Stimulated activated CD4-positive, alpha-beta T cell treated with anti-CD3 and anti-CD28 coated beads, TNF-alpha, amount 100 ng/mL, for 4 hours (primary cell): ENCODE data around the gene KCNA3.
"Not testable (repeated sequence)": the region's sequence is repeated elsewhere in the genome, so short reads cannot be mapped to it uniquely, and the experiment has no call there.

ENCODE experiments used
- DNase-seq, 3 experiments: peaks; one replicate each; pipeline ENCODE4 v3.0.0-alpha.2; 2020; ENCODE audit warnings: low read depth in 3 of 3

KCNA3 gene

DNA sequence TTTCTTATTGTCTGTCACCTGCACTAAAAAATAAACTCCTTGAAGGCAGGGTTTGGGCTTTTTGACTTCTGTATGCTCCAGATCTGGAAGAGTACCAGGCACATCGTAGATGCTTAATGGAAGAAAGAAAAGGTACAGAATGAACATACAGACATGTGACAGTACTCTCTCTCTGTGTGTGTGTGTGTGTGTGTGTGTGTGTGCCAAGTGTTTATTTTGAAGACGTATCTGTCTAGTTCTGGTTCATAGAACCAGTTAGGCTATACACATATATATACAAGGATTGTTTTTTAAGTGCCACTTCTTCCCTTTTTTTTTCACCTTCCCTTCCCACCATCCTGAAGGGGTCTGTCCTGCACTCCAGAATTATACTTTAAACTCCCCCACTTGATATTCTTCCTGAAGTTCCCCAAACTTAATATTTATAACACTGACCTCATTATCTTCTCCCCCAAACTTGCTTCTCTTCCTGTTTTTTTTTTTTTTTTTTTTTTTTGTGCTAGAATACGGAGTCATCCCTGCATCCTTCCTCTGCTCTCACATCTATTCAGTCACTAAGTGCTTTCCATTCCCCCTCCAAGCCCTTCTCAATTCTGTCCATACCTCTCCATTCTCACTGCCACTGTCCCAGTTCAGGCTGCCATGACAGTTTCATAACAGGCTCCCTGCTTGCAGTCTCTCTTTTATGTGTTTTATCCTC is 5.4 kb upstream of the KCNA3 start:
- no peak for DNase-seq

DNA sequence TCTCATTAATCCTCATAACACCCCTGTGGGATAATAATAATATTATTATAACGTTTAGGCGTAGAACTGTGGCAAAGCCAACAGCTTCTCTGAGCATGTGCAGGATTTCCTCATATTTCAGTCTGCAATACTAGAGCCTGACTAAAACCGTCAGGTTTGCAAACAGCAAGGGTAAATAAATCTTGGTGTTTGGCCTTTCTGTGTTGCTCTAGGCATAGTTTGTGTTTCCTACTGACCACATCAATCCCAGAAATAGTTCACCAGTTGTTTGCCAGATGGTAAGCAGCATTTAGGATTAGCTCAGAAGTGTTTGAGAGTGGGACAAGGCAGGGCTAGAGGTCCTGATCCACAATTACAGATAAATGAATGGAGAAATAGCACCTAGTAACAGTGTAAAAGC is 2.8 kb upstream of the KCNA3 start:
- DNase-seq, result no peak

DNA sequence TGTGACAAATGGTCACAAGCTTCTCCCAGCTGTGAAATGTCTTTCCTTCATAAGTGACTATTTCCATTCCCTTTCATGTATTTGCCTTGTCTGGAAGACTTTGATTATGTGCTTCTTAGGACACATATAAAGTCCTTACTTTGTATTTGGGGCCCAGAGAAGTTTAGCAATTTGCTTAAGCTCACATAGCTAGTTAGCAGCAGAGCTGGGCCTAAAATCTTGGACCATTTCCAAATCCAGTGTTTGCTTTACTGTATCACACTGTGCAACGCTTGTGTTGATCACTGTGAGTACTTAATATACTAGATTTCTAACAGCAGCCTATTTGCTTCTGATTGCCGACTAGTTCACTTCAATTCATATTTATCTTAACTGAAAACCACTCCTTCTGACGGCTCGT is 2.2 kb upstream of the KCNA3 start:
- DNase-seq, result no peak

DNA sequence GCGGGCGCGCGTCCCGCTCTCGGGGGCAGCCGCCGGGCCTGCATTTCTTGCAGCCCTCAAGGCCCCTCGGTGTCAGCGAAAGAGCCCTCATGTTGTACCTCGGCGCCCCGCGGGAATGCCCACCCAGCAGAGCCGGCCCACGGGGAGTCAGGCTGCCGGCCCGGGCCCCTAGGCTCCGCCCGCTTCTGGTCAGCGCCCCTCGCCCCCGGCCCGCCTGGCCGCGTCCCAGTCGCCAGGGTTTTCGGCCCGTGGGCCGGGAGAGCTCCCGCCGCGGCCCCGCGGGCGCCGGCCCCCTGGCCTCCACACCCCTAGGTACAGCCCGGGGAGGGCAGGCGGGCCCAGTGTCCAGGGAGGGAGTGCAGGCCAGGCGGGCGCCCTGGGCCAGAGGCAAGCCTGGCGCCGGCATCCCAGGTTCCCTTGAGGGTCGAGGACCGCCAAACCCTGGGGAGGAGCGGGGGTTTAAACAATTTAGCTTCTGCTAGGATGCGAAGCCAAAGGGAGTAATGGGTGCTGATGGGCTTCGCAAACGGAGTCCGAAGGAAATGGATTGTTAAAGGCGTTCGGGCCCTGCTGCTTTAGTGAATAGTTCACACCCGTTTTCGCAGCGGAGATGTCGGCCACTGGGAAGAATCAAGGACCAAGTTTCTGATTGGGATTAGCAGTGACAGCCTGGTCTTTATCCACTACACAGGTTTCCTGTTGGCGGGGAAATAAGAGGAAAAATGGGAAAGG is 486 bp upstream of the KCNA3 start:
- no peak for DNase-seq

DNA sequence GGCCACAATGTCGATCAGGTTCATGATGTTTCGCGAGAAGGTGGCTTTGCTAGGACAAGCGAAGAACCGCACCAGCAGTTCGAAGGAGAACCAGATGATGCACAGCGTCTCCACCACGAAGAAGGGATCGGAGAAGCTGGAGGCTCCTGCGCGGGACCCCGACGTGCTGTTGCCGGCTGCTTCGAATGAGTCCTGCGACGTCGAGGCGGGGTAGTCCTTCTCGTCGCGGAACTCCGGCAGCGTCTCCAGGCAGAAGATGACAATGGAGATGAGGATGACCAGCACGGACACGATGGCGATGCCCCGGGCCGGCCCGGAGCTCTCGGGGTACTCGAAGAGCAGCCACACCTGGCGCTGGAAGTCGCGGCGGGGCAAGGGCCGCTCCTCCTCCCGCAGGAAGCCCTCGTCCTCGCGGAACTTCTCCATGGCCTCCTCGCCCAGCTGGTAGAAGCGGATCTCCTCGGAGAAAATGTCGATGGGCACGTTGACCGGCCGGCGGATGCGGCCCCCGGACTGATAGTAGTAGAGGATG is 869 bp downstream of the KCNA3 start:
- DNase-seq, result peak in 1 of 3 experiments; percentile 10

DNA sequence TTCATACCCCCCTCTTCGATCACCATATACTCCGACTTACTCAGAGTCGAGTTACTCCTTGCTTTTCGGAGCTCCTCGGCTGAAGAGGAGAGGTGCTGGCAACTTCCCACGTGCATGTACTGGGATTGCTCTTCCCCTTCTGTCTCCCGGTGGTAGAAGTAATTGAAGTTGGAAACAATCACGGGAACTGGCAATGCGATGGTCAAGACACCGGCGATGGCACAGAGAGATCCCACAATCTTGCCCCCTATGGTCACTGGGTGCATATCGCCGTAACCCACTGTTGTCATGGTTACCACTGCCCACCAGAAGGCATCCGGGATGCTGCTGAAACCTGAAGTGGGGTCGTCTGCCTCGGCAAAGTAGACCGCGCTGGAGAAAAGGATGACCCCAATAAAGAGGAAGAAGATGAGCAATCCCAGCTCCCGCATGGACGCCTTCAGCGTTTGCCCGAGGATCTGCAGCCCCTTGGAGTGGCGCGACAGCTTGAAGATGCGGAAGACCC is 1.5 kb downstream of the KCNA3 start:
- no peak for DNase-seq

DNA sequence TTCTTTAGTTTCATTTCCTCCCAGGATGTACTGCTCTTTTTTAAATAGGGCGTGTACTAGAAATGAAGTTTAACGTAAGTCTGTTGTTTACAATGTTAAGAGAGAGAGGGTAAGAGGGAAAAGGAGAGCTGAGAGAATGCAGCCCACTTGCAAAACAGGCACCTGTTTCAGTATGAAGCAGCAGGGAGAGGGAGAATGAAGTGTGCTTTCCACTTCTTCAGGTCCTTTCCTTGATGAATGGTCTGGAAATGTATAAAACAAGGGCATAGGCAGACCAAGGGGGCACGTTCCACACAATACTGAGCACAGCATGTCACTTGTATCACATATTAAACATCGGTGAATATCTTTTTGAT is 2.0 kb downstream of the KCNA3 start:
- DNase-seq, result peak in 1 of 3 experiments; percentile 7

DNA sequence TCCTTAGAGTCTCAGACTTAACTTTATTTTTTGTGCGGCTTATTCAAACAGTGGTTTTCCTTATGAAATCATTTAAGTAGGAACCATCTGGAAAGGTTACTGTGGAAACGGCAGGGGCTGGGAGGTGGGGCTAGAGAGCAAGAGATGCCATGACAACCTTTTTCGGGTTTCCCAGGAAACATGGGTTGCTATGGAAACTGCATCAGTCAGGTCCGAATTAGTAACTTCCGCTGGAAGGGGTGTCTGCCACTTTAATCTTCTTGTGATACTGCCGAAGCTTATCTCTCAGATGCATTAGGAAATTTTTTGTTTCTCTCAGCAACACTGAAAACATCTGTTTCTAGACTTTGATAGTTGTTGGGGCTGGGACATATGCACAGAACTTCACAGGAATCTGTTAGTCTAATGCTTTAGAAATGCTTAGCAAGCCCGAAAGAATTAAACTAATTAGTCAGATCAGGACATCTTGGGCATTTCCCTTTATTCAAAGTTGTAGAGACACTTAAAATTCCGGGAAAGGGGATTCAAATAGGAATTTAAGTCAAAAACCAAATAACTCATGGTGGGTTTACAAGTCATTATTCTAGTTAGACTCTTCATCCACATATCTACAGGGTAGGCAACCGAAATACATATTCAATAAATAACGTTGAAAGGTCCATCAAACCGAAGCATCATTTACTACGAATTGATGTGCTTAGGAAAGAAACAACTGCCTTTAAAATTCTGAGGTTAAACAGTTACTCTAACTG is 2.6 kb downstream of the KCNA3 start:
- DNase-seq, result peak in 2 of 3 experiments; percentile 46 to 64

DNA sequence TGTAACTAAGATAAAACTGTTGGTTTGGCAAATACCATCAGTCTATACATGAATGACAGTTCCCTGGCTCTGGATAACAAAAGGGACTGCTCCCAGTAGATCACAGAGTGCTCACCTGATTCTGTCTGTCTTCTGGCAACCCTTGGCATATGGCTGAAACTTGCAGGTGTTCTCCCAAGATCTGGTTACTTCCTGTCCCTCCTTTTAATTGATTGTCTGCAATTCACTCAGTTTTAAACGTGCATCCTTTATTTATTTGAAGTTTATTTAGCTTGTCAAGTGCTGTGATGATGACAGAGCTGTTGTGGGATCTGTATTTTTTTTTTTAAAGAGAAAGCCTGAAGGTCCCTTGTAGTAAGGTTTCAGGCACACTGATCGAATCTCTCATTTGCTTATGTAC is 3.4 kb downstream of the KCNA3 start:
- DNase-seq, result no peak

DNA sequence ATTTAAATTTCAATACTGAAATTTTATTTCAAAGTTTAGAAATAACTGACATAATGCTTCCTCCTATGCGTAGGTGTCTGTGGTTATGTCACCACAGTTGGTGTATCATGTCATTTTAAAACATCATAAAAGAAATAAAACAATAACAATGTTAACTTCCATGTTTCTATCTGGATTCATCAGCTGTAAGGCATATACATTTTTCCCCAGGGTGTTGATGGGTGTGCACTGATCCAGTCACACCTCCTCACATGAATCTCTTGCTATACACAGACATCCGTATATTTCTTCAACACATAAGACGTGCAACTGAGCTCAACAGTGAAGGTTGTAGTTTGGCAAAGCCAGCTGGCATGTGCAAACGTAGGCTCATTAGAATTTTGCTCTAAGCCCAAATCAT is 6.2 kb downstream of the KCNA3 start:
- no peak for DNase-seq

DNA sequence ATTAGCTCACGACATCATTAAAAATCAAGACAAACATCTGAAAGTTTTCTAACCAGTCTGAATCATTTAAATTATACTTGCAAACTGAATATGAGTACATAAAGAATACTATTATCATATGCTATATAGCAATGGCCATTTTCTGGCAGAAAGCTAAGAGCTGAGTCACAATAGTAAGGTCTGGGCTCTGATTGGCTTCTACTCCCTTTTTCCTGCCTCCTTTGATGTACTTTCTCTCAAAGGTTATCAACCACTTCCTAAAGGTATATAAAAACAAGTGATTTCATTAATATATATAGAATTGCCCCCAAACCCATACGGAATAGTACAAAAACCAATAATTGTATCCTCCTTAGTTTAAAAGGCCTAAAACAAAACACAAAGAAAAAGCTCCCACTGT is 7.0 kb downstream of the KCNA3 start:
- DNase-seq, result no peak

DNA sequence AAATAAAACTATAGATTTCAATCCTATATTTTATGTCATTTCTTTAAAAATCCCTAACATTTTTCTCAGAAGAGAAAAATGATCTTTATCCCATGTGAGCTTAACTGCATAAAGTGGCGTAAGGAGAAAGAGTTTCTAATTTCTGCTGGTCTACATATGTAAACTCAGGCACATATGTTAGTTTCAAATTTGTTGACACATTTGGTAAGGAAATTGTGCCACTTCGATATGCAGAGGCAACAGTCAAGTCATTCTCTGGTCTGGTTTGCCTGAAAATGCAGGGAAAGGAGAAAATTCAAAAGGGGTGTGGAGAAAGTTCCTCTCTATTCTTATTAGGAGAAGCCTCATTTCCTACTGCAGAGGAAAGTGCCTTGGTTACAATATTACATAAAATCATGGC is 11.5 kb downstream of the KCNA3 start:
- no peak for DNase-seq

DNA sequence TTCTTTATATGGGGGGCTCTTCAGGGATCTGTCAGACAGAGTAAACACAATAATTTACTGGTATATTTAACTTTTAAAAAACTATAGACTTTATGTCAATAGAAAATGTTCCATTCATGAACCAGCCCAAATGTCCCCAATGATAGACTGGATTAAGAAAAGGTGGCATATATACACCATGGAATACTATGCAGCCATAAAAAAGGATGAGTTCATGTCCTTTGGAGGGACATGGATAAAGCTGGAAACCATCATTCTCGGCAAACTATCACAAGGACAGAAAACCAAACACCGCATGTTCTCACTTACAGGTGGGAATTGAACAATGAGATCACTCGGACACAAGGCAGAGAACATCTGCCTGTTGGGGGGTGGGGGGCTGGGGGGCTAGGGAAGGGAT is 15.2 kb downstream of the KCNA3 start:
- DNase-seq, result not testable (repeated sequence)

DNA sequence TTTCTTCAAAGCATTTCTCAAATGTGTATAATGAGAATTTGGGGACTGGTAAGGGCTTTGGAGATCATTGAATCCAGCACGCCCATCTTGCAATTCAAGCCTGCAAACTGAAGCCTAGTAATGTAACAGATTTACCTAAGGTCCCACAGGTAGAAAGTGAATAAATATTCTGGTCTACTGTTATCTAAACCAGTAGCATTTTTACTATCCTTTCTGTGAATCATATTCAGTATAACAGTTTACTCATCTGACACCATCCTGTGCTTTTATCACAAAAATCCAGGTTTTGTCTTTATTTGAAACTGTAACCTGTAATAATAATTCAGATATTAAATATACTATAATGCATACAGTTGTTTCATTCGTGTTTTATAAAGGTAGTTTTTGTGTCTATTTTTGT is 17.4 kb downstream of the KCNA3 start:
- no peak for DNase-seq

DNA sequence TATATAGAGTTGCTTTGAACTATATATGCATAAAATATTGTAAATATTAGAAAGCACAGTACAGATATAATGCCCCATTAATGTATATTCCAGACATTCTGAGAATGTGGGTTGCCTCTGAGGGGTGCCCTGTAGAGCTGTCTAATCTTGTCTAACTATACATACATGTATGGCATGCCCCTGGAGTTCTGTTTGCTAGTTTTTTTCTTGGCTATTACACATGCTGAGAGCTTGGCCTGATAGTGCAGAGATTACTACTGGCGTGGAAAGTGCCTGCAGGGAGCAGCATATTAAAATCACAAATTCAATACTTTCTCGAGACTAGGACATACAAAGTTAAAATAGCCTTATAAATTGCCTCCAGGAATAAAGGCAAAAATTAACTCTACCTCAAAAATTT is 24.1 kb downstream of the KCNA3 start:
- DNase-seq, result no peak

DNA sequence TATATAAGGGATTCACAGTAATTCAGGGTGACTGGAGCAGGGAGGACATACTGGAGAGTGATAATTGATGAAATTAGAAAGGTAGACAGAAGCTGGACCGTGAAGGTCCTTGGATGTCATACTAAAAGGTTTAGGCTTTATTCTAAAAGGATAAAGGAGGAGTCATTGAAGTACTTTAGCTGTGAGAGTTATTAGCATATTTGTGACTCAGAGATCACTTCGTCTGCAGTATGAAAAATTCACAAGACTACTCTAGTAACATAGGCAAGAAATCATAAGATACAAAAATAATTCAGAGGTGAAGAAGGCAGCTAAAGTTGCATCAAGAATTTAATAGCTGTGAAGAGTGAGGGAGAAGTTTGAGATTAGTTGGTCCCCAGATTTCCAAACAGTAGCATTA is 26.3 kb downstream of the KCNA3 start:
- DNase-seq, result no peak

DNA sequence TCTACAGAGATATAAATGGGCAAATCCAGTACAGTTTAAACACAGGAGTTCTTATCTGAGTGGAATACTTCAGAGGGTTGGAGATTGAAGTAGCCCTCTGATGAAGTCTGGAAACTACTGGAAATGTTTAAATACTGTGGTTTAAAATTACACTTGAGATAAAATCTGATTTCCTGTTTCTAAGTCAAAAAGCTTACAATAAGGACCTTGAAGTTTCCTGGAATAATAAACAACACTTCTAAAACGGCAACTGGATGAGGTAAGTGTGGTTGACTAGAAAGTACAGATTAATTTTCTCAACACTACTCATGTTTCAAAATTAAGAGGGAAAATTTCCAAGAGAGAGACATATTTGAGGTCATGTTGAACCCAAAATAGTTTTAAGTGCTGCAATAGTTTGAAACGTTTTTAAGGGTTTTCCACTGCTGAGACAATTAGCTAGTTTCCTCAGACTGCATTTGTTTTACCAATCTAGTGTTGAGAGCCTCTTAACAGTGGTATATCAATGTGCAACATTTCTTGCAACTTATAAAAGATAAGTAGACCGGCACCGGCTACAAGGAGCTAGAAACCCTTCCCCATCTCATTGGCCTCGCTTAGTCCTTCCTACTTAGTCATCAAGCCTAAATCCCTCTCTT is 27.4 kb downstream of the KCNA3 start:
- DNase-seq, result no peak

DNA sequence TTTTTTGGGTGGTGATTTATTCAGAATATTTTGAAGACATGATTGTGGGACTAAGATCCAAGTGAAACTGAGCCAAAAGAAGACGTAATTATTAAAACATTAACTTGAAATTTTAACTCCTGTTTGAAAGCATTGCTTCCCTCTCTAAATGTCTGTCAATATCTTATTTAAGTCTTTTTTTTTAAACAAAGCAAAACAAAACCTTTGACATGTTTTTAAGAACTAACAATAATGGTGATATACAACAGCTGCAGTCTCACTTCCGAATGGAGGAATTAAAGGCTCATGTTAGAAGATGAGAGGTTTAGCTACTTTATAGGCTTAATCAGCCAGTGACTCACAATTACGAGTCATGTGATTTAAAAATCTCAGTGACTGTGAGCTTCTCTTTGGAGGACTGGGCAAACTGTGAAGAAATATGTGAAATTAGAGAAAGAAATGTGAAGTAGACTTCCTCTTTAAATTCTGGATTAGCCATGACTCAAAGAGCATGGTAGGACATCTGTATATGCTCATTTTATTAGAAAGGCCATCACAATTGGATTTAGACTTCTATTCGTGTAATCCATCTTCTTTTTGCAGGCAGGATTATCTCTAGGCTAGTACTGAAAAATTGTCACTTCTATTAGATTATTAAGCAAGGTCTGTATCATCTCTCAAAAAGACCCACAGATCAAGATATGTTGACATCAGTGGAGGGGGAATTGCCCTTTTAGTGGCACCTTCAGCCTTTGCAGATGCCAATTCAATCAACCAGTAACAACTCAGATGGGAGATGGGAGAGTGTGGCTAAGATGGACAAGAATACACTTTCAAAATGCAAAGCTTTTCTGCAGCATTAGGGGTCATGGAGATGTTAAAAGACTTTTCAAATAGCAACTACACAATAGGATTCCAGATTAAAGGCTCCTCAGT is 28.7 kb downstream of the KCNA3 start:
- no peak for DNase-seq

DNA sequence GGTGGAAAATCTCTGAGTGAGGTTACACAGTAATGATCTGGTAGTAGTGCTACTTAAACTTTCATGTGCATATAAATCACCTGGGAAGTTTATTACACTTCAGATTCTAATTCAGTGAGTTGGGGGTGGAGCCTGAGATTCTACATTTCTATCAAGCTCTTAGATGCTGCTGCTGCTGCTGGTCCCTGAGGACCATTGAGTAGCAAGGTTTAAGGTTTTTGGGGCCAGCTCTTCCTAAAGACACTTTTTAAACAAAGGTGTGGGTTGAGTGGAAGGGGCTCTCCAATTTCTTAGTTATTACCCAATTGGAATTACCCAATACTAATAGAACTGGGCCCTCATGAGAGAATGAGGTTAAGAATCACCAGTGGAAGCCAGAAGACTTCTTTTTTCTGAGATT is 29.5 kb downstream of the KCNA3 start:
- DNase-seq, result no peak

DNA sequence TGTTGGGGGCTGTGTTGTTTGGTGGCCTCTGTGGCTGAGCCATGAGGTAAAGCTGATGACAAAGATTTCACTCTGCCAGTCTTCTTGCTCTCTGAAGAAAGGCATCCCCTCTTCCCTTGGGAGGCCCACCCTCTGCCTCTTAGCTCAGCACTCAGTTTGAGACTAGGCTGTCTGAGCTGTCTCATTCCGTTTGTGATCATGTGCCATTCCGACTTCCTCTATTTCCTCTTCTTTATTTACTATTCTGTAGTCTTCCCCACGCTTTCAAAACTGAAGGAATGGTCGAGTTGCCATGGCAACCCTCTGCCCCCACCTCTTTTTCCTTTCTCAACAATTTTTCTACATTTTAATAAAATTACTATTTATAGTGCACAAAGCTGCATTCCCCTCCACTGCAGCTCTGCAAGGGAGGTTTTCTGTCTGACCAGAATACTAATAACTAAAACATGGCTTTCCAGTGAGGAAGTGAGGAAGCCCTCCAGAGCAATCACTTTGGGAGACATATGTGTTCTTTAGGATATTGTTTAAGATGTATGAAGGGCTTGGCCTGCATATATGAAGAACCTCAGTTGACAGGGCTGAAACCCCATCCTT is 30.8 kb downstream of the KCNA3 start:
- DNase-seq, result no peak
